Neural crest cell (in vitro differentiated cells): ENCODE data around the gene PRKAR1B. TPM values are rescaled to one million over a fixed set of nuclear protein-coding genes. Genes with fewer than 3 reads are reported as not detected.

Experiments
- DNase-seq: peaks from one replicate; pipeline ENCODE4 v3.0.0; 2021; ENCODE audit warnings: low read depth, mixed read lengths, low spot score
- H3K27ac Mint-ChIP-seq: one replicate; pipeline ENCODE4 v1.8.0; 2021; ENCODE audit warnings: mild to moderate bottlenecking, mixed read lengths; ENCODE audit not compliant: unreplicated experiment
- H3K27me3 Mint-ChIP-seq: 2 replicates; pipeline ENCODE4 v1.8.0; 2021; ENCODE audit warnings: low read depth, mild to moderate bottlenecking, mixed read lengths
- H3K36me3 Mint-ChIP-seq: 2 replicates; pipeline ENCODE4 v1.8.0; 2021; ENCODE audit warnings: low read depth, mild to moderate bottlenecking, mixed read lengths
- H3K4me1 Mint-ChIP-seq: 2 replicates; pipeline ENCODE4 v1.8.0; 2021; ENCODE audit warnings: mixed read lengths
- H3K4me3 Mint-ChIP-seq: one replicate; pipeline ENCODE4 v1.8.0; 2021; ENCODE audit warnings: mild to moderate bottlenecking, mixed read lengths
- H3K9me3 Mint-ChIP-seq: 2 replicates; pipeline ENCODE4 v1.8.0; 2021; ENCODE audit warnings: mixed read lengths
- CTCF ChIP-seq: fragments of 200-600 bp; sonication (generic); conservative IDR thresholded peaks from 2 replicates; pipeline ENCODE4 v1.5.0; 2021; ENCODE audit warnings: antibody characterized with exemption, mild to moderate bottlenecking
- total RNA-seq: library from RNA; stranded (reverse); gene quantifications from 2 replicates; pipeline ENCODE4 v1.2.1, GENCODE V29; 2021

The PRKAR1B gene
- total RNA-seq, 1 donor from 2014 or later = 9.5 TPM

GRCh38 chr7:731440-732085 lies 4.5 kb upstream of the PRKAR1B start:
- Mint-ChIP-seq H3K4me3 (peak overlapping the region; percentile 58), H3K9me3 (no peaks in the 10 kb centered on the region), H3K27me3 (no peaks in the 10 kb centered on the region), H3K27ac (no peak overlapping the region), H3K4me1 (peaks cover 13% of the 10 kb centered on the region), H3K36me3 (peaks cover 13% of the 10 kb centered on the region)
- no peak for TF ChIP-seq CTCF
- no peak for DNase-seq

GRCh38 chr7:730501-731439 lies 3.7 kb upstream of the PRKAR1B start:
- Mint-ChIP-seq H3K9me3 (peaks cover 2% of the 10 kb centered on the region), H3K36me3 (peaks cover 16% of the 10 kb centered on the region), H3K4me1 (peaks cover 17% of the 10 kb centered on the region), H3K27me3 (no peaks in the 10 kb centered on the region), H3K4me3 (peak overlapping the region; percentile 58), H3K27ac (no peak overlapping the region)
- no peak for DNase-seq
- TF ChIP-seq CTCF = no peak

DNA sequence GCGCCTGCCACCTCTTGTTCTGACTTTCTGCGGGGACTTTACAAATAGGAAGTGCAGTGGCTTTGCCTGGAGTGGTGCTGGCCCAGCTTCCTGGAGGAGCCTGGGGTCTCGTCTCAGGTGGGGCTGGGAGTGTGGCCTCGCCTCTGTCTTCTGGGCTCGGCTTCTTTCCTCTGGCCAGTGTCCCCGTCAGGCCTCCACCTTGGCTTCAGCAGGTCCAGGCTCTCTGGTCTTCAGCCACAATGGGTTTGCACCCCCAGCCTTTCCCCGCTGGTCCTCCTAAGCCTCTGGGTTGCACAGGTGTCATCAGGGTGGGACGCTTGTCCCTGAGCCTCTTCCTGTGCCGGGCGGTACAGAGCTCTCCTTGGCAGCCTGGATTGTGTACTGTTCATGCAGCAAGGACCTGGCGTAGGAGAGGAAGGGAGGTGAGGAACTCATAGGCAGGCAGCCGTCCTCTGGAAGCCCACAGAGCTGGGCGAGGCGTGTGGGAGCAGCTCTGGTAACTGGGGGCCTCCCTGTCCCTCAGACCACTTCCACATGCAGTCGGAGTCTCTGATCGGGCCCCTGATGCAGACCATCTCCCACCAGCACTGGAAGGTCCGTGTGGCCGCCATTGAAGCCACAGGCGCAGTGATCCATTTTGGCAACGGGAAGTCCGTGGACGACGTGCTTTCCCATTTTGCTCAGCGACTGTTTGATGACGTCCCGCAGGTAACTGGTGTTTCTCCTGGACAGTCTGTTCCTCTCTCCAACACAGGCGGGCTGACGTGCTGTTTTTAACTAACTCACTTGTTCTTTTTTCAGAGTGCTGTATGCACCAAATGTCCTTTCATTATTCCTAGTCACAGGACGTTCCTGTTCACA lies 2.3 kb upstream of the PRKAR1B start:
- no peak for DNase-seq
- H3K27ac Mint-ChIP-seq = no peak overlapping the region
- no peak for TF ChIP-seq CTCF
- peaks cover 21% of the 10 kb centered on the region for H3K4me1 Mint-ChIP-seq
- H3K9me3 Mint-ChIP-seq = peaks cover 7% of the 10 kb centered on the region
- H3K27me3 Mint-ChIP-seq = no peaks in the 10 kb centered on the region
- peak overlapping the region; percentile 83 for H3K4me3 Mint-ChIP-seq
- H3K36me3 Mint-ChIP-seq = peaks cover 28% of the 10 kb centered on the region

- Mint-ChIP-seq H3K36me3 (peaks cover 36% of the 10 kb centered on the region), H3K4me1 (peaks cover 21% of the 10 kb centered on the region), H3K27ac (no peak overlapping the region), H3K27me3 (no peaks in the 10 kb centered on the region), H3K9me3 (peaks cover 14% of the 10 kb centered on the region), H3K4me3 (peak overlapping the region; percentile 94)
- no peak for DNase-seq
- TF ChIP-seq CTCF = no peak
Observed at GRCh38 chr7:728602-729001, 1.5 kb upstream of the PRKAR1B start.

DNA sequence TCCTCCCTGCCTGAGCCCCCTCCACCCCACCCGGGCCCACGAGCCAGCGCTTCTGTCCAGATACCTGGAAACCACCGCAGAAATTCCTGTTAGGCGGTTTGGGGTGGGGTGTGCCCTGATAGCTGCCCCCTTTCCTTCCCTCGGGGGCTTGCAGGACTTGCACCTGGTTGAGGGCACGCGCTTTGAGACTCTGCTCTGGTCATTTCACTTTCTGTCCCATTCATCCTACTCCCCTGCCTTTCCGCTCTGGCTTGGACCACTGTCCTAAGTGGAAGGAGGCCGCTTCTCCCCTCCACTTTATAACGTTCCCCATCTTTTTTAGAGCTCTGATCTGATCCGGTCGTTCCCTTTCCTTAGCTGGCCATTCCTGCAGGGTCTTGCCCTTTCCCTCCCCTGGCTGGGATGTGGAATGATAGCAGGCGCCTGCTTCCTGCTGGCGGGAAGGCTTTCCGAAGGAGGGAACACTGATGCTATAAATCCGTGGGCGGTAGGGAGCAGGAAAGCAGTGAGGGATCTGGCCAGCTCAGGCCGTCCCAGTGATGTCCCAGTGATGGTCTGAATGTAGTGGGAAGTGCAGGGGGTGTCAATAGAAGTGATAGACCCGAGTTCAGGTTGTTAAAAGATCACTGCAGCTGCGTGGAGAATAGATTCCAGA lies 852 bp upstream of the PRKAR1B start:
- no peak for DNase-seq
- peaks cover 14% of the 10 kb centered on the region for H3K9me3 Mint-ChIP-seq
- peak overlapping the region; percentile 94 for H3K4me3 Mint-ChIP-seq
- peak overlapping the region; percentile 28 for H3K27ac Mint-ChIP-seq
- H3K4me1 Mint-ChIP-seq = peaks cover 21% of the 10 kb centered on the region
- no peaks in the 10 kb centered on the region for H3K27me3 Mint-ChIP-seq
- TF ChIP-seq CTCF = no peak
- peaks cover 32% of the 10 kb centered on the region for H3K36me3 Mint-ChIP-seq
